HEK293T (cell line): Measurements from ENCODE around the gene ITGA8.

ENCODE experiments used
- CTCF ChIA-PET: fragments of 350-600 bp; formaldehyde crosslinking; extraction: SDS; loops from one replicate; lab custom pipeline; 2021; ENCODE audit warnings: antibody characterized with exemption, inconsistent platforms; lab: Yijun Ruan, JAX
- POLR2A ChIA-PET: fragments of 350-600 bp; formaldehyde crosslinking; extraction: SDS; loops from one replicate; lab custom pipeline; 2020; ENCODE audit warnings: antibody characterized with exemption, inconsistent platforms; lab: Yijun Ruan, JAX
- DNase-seq: peaks from one replicate; pipeline ENCODE4 v3.0.0; 2012; ENCODE audit warnings: mixed read lengths; ENCODE audit errors: extremely low spot score
- ARNT ChIP-seq: fragments of 450-650 bp; IDR thresholded peaks from 2 replicates; pipeline ENCODE4 v1.6.1; 2017; ENCODE audit warnings: mild to moderate bottlenecking
- BHLHE40 ChIP-seq: fragments of 450-650 bp; IDR thresholded peaks from 2 replicates; pipeline ENCODE4 v1.6.1; 2016; ENCODE audit warnings: mild to moderate bottlenecking, moderate library complexity, borderline replicate concordance
- CTBP1 ChIP-seq: fragments of 450-650 bp; IDR thresholded peaks from 2 replicates; pipeline ENCODE4 v1.6.1; 2016; ENCODE audit warnings: borderline replicate concordance
- ELF4 ChIP-seq: fragments of 450-650 bp; IDR thresholded peaks from 2 replicates; pipeline ENCODE4 v1.6.1; 2017; ENCODE audit warnings: antibody characterized with exemption
- FOXA1 ChIP-seq: fragments of 450-650 bp; IDR thresholded peaks from 2 replicates; pipeline ENCODE4 v1.6.1; 2016; ENCODE audit warnings: mild to moderate bottlenecking
- FOXK2 ChIP-seq: fragments of 450-650 bp; IDR thresholded peaks from 2 replicates; pipeline ENCODE4 v1.6.1; 2016; ENCODE audit warnings: mild to moderate bottlenecking
- FOXM1 ChIP-seq: fragments of 450-650 bp; IDR thresholded peaks from 2 replicates; pipeline ENCODE4 v1.6.1; 2017; ENCODE audit warnings: mild to moderate bottlenecking, borderline replicate concordance
- HDGF ChIP-seq: fragments of 450-650 bp; IDR thresholded peaks from 2 replicates; pipeline ENCODE4 v1.6.1; 2017; ENCODE audit warnings: antibody characterized with exemption, borderline replicate concordance
- L3MBTL2 ChIP-seq: fragments of 450-650 bp; conservative IDR thresholded peaks from 2 replicates; pipeline ENCODE4 v1.6.1; 2016; ENCODE audit warnings: mild to moderate bottlenecking
- LEF1 ChIP-seq: fragments of 450-650 bp; IDR thresholded peaks from 2 replicates; pipeline ENCODE4 v1.6.1; 2017; ENCODE audit warnings: mild to moderate bottlenecking, borderline replicate concordance
- NFRKB ChIP-seq: fragments of 450-650 bp; IDR thresholded peaks from 2 replicates; pipeline ENCODE4 v1.6.1; 2016; ENCODE audit warnings: mild to moderate bottlenecking, moderate library complexity
- PKNOX1 ChIP-seq: fragments of 450-650 bp; IDR thresholded peaks from 2 replicates; pipeline ENCODE4 v1.6.1; 2016
- SP1 ChIP-seq: fragments of 450-650 bp; IDR thresholded peaks from 2 replicates; pipeline ENCODE4 v1.6.1; 2017
- SUZ12 ChIP-seq: fragments of 450-650 bp; IDR thresholded peaks from 2 replicates; pipeline ENCODE4 v1.6.1; 2016; ENCODE audit warnings: mild to moderate bottlenecking
- TARDBP ChIP-seq: fragments of 450-650 bp; IDR thresholded peaks from 2 replicates; pipeline ENCODE4 v1.6.1; 2016
- ZNF384 ChIP-seq: fragments of 450-650 bp; IDR thresholded peaks from 2 replicates; pipeline ENCODE4 v1.6.1; 2016

Gene ITGA8

GRCh38 chr10:15516256-15517085 is 203.3 kb downstream of the ITGA8 start:
- DNase-seq = no peak
- TF ChIP-seq CTBP1 (no peak), ARNT (no peak), ELF4 (no peak), FOXM1 (no peak), SP1 (no peak), TARDBP (no peak), FOXK2 (no peak)
- ChIA-PET CTCF (no interaction called here), POLR2A (no interaction called here)

- TF ChIP-seq CTBP1 = no peak
- CTCF ChIA-PET = interaction anchor here (0.8 kb wide), 1 partner anchor 13 kb away, joined by 4 read pairs; no protein-coding TSS in a partner anchor
- DNase-seq = no peak
- POLR2A ChIA-PET = no interaction called here
Measured at GRCh38 chr10:15515202-15515601, 204.5 kb downstream of the ITGA8 start.

- ChIA-PET POLR2A (no interaction called here), CTCF (no interaction called here)
- no peak for DNase-seq
- TF ChIP-seq FOXK2 = no peak
- TF ChIP-seq FOXA1 = no peak
- TF ChIP-seq L3MBTL2 = no peak
- TF ChIP-seq PKNOX1 = no peak
- TF ChIP-seq TARDBP = no peak
Measured at GRCh38 chr10:15510963-15511362, 208.8 kb downstream of the ITGA8 start.

- no peak for TF ChIP-seq FOXM1
- TF ChIP-seq FOXA1 = no peak
- TF ChIP-seq SUZ12 = no peak
- TF ChIP-seq CTBP1 = no peak
- TF ChIP-seq HDGF = no peak
- no peak for TF ChIP-seq ZNF384
- TF ChIP-seq SP1 = no peak
- no peak for TF ChIP-seq ARNT
- TF ChIP-seq NFRKB = no peak
- no peak for TF ChIP-seq FOXK2
- TF ChIP-seq PKNOX1 = no peak
- no peak for TF ChIP-seq L3MBTL2
- TF ChIP-seq ELF4 = no peak
- TF ChIP-seq LEF1 = no peak
- no peak for TF ChIP-seq TARDBP
- TF ChIP-seq BHLHE40 = no peak
- ChIA-PET POLR2A (no interaction called here), CTCF (no interaction called here)
- no peak for DNase-seq
Measured at GRCh38 chr10:15505329-15505728, 214.4 kb downstream of the ITGA8 start.

- TF ChIP-seq ELF4 (no peak), PKNOX1 (peak; percentile 52; the same call in 1 of the 2 replicates), ZNF384 (no peak), L3MBTL2 (0 out of 2 replicates have a peak, but pooled peaks have one; percentile 28)
- POLR2A ChIA-PET = no interaction called here
- CTCF ChIA-PET = interaction anchor here (0.6 kb wide), 1 partner anchor 14 kb away, joined by 5 read pairs; no protein-coding TSS in a partner anchor
- no peak for DNase-seq
Measured at GRCh38 chr10:15504101-15504840, 215.5 kb downstream of the ITGA8 start.

DNA sequence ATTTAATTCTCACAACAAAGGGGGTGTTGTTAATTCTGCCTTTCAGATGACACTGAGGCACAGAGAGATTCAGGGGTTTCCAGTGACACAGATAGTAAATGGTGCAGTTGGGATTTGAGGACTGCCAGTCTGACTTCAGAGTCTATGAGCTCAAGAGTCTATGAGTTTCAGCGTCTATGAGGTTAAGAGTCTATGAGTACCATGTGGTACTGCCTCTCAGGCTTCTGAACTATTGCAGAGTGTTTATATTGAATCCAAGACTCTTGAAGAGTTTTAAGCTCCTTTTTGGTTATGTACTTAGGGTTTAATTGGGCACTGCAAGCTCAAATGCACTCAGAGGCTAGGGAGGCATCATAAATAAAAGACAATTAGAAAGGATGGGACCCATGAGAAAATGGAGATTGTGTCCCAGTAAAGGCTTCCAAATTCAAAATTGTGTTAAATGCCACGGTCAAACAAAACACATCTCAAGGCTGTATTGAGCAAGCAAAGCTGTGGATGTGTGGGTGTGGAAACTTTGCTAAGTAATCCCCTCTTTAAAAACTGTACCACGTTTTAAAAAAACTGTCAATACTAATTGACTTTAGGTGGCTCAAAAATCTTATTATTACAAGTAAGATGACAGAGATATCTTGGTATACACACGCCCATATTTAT is 224.7 kb downstream of the ITGA8 start:
- CTCF ChIA-PET = no interaction called here
- DNase-seq = no peak
- POLR2A ChIA-PET = no interaction called here
- TF ChIP-seq LEF1 (no peak), SUZ12 (no peak), PKNOX1 (no peak), FOXA1 (no peak), CTBP1 (no peak)
